Endothelial cell of umbilical vein (primary cell): ENCODE measurements around the gene ADORA2A.

Source experiments
- CTCF ChIP-seq, 2 donors: IDR thresholded peaks; 1 replicate in 1 of 2; 2 replicates in 1 of 2; pipeline ENCODE4 v1.5.1; 2011; ENCODE audit warnings: low read length in 2 of 2, mild to moderate bottlenecking in 2 of 2, moderate library complexity in 2 of 2, control low read depth in 1 of 2, inconsistent platforms in 1 of 2, low read depth in 1 of 2; ENCODE audit not compliant: insufficient read depth in 1 of 2; ENCODE audit errors: extremely low read depth in 1 of 2
- EZH2 ChIP-seq: IDR thresholded peaks from 2 replicates; pipeline ENCODE4 v1.6.1; 2012; ENCODE audit warnings: borderline replicate concordance, low read depth, mild to moderate bottlenecking, moderate library complexity, low read length, inconsistent platforms; ENCODE audit not compliant: severe bottlenecking
- JUN ChIP-seq: IDR thresholded peaks from 2 replicates; pipeline ENCODE4 v1.6.1; 2011; ENCODE audit warnings: borderline replicate concordance, low read depth; ENCODE audit not compliant: insufficient read length, insufficient read depth
- POLR2A ChIP-seq: IDR thresholded peaks from 2 replicates; pipeline ENCODE4 v1.6.1; 2012; ENCODE audit warnings: low read depth, mild to moderate bottlenecking, control low read depth, low read length
- POLR2AphosphoS5 ChIP-seq: IDR thresholded peaks from 2 replicates; pipeline ENCODE4 v1.6.1; 2012; ENCODE audit warnings: low read depth, mild to moderate bottlenecking, control low read depth, low read length, moderate library complexity; ENCODE audit not compliant: insufficient read depth
- TF ChIP-seq, protein P1 (sequence below): IDR thresholded peaks from 2 replicates; pipeline ENCODE4 v1.6.1; 2011; ENCODE audit not compliant: insufficient read depth, insufficient read length

DNA sequence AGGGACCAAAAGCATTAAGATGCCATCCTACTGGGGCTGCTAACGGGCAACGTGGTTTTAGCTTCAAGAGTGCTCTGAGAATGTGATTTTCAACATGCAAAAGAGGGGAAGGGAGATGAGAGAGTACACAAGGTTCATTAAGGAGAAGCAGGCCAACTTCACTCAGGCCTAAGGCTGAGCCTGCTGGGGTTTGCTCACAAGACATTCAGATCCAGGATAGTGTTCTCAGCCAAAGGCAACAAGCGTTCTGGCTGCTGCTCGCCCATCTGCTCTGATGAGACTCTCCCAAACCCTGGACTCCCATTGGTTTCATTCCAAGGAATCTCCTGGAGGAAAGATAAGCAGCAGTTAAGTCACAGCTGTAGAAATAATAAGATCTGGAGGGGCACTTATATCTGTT is 44.2 kb downstream of the ADORA2A start:
- no peak for TF ChIP-seq EZH2
- TF ChIP-seq CTCF (IDR thresholded peaks at IDR 0.05; ENCODE audit: extremely low read depth in 1 of 2, insufficient read depth in 1 of 2, low read depth in 1 of 2, low read length in 2 of 2): no peak
- no peak for TF ChIP-seq POLR2AphosphoS5
- no peak for TF ChIP-seq JUN
- TF ChIP-seq, protein P1, sequence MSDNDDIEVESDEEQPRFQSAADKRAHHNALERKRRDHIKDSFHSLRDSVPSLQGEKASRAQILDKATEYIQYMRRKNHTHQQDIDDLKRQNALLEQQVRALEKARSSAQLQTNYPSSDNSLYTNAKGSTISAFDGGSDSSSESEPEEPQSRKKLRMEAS: no peak
- no peak for TF ChIP-seq POLR2A
